ENCODE measurements around the gene CACNA1G.

CACNA1G gene

GRCh38 chr17:50635732-50635981 lies 75.1 kb downstream of the CACNA1G start:
- no peak for DNase-seq

GRCh38 chr17:50635982-50636803 lies 75.7 kb downstream of the CACNA1G start:
- DNase-seq: no peak

- DNase-seq: no peak
Observed at GRCh38 chr17:50636804-50637195, 76.3 kb downstream of the CACNA1G start.

- no peak for DNase-seq
Observed at GRCh38 chr17:50637829-50638605, 77.5 kb downstream of the CACNA1G start.

GRCh38 chr17:50638606-50638965 lies 78.1 kb downstream of the CACNA1G start:
- no peak for DNase-seq

GRCh38 chr17:50638966-50639713 lies 78.6 kb downstream of the CACNA1G start:
- DNase-seq: no peak

- DNase-seq: no peak
Observed at GRCh38 chr17:50640686-50641351, 80.3 kb downstream of the CACNA1G start.

GRCh38 chr17:50641357-50641756 lies 80.8 kb downstream of the CACNA1G start:
- DNase-seq: no peak

GRCh38 chr17:50642071-50642721 lies 81.7 kb downstream of the CACNA1G start:
- no peak for DNase-seq

- no peak for DNase-seq
Observed at GRCh38 chr17:50642722-50643656, 82.5 kb downstream of the CACNA1G start.

GRCh38 chr17:50645748-50646682 lies 85.5 kb downstream of the CACNA1G start:
- DNase-seq: no peak

GRCh38 chr17:50647187-50647586 lies 86.7 kb downstream of the CACNA1G start:
- DNase-seq: no peak

GRCh38 chr17:50649042-50649908 lies 88.8 kb downstream of the CACNA1G start:
- no peak for DNase-seq

GRCh38 chr17:50651661-50652060 lies 91.1 kb downstream of the CACNA1G start:
- no peak for DNase-seq

GRCh38 chr17:50653738-50654137 lies 93.2 kb downstream of the CACNA1G start:
- DNase-seq: no peak

- DNase-seq: no peak
Observed at GRCh38 chr17:50656509-50656908, 96.0 kb downstream of the CACNA1G start.

- no peak for DNase-seq
Observed at GRCh38 chr17:50657054-50657453, 96.5 kb downstream of the CACNA1G start.

GRCh38 chr17:50657627-50658026 lies 97.1 kb downstream of the CACNA1G start:
- DNase-seq: no peak

GRCh38 chr17:50658616-50659015 lies 98.1 kb downstream of the CACNA1G start:
- no peak for DNase-seq
